Peyer's patch (tissue), 4 donors: ENCODE results near the gene FAM200A. TPM values are rescaled to one million over a fixed set of nuclear protein-coding genes. Genes with fewer than 3 reads are reported as not detected.
A peak's percentile ranks its signal among the peaks of the same experiment; 100 is the strongest.

Source experiments
- DNase-seq, 3 donors: peaks; one replicate each; pipeline ENCODE4 v3.0.0-alpha.2; 2017 to 2019
- H3K27ac ChIP-seq, 4 donors: fragments of 200-600 bp; sonication (generic); one replicate each; pipeline ENCODE4 v1.5.1; 2016 to 2019
- H3K27me3 ChIP-seq, 2 donors: fragments of 200-600 bp; sonication (generic); one replicate each; pipeline ENCODE4 v1.5.1; 2019
- H3K36me3 ChIP-seq, 3 donors: fragments of 200-600 bp; sonication (generic); one replicate each; pipeline ENCODE4 v1.5.1; 2016 to 2019
- H3K4me1 ChIP-seq, 4 donors: fragments of 200-600 bp; sonication (generic); one replicate each; pipeline ENCODE4 v1.5.1; 2016 to 2019
- H3K4me3 ChIP-seq, 4 donors: fragments of 200-600 bp; sonication (generic); 1 replicate in 3 of 4; 2 replicates in 1 of 4; pipeline ENCODE4 v1.5.1; 2016 to 2019; ENCODE audit warnings: mild to moderate bottlenecking in 1 of 4
- H3K9me3 ChIP-seq, 4 donors: fragments of 200-600 bp; sonication (generic); one replicate each; pipeline ENCODE4 v1.5.1; 2016 to 2019; ENCODE audit warnings: mild to moderate bottlenecking in 1 of 4
- POLR2A ChIP-seq, 2 donors: fragments of 450-650 bp; IDR thresholded peaks; one replicate each; pipeline ENCODE4 v1.5.1; 2017; ENCODE audit warnings: antibody characterized with exemption in 2 of 2, mild to moderate bottlenecking in 2 of 2, moderate library complexity in 2 of 2
- total RNA-seq, 4 donors: library from RNA; depleted of rRNA; stranded (reverse); fragments of >200 nt; gene quantifications; one replicate each; pipeline ENCODE4 v1.1.0, GENCODE V29; 2016
- TF ChIP-seq, protein P1 (sequence below), 6 experiments: fragments of 450-650 bp in 4 of 6; fragments of 200-600 bp in 2 of 6; sonication (generic) in 1 of 6; IDR thresholded peaks; one replicate each; pipeline ENCODE4 v1.5.1; 2017 to 2019; ENCODE audit warnings: antibody characterized with exemption in 6 of 6, mild to moderate bottlenecking in 3 of 6, moderate library complexity in 1 of 6

FAM200A gene
- total RNA-seq, 4 donors from 2014 or later, result 2.2 to 4.2 (median 2.6) TPM

DNA sequence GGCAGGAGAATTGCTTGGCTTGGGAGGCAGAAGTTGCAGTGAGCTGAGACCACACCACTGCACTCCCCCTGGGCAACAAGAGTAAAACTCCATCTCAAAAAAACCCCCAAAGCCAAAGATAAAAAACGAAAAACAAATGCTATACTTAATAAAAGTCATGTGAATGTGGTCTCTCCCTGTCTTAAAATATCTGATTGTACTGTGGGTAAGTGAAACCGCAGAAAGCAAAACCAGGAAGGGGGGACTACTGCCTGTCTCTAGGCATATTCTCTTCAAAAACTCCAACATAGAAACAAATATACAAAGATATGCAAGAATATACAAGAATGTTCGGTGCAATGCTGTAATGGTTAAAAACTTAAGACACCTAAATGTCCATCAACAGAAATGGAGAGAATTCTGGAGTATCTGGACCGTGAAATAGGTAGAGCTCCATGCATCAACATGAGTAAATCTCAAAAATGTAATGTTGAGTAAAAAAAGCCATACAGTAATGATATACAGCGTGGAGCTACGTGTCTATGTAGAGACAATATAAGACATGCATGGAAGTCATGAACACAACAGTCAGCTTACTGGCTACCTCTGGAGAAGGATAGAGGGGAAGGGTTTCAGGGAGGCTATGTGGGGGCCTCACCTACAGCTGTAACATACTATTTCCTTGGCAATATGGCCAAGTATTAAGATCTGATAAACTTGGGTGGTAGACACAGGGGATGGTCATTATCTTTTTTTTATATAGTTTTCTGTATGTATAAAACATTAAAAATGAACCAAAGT lies 54.0 kb downstream of the FAM200A start:
- peaks cover 0 to 38% (median 3%) of the 10 kb centered on the region in 3 donors for H3K36me3 ChIP-seq
- peaks cover 2 to 26% (median 13%) of the 10 kb centered on the region in 4 donors for H3K4me1 ChIP-seq
- no peak for TF ChIP-seq POLR2A (IDR thresholded peaks at IDR 0.05)
- TF ChIP-seq, protein P1, sequence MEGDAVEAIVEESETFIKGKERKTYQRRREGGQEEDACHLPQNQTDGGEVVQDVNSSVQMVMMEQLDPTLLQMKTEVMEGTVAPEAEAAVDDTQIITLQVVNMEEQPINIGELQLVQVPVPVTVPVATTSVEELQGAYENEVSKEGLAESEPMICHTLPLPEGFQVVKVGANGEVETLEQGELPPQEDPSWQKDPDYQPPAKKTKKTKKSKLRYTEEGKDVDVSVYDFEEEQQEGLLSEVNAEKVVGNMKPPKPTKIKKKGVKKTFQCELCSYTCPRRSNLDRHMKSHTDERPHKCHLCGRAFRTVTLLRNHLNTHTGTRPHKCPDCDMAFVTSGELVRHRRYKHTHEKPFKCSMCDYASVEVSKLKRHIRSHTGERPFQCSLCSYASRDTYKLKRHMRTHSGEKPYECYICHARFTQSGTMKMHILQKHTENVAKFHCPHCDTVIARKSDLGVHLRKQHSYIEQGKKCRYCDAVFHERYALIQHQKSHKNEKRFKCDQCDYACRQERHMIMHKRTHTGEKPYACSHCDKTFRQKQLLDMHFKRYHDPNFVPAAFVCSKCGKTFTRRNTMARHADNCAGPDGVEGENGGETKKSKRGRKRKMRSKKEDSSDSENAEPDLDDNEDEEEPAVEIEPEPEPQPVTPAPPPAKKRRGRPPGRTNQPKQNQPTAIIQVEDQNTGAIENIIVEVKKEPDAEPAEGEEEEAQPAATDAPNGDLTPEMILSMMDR (IDR thresholded peaks at IDR 0.05), result no peak
- peaks cover 0 to 23% (median 7%) of the 10 kb centered on the region in 4 donors for H3K9me3 ChIP-seq
- H3K4me3 ChIP-seq, result peak overlapping the region; percentile 73 to 98 (median 86)
- H3K27me3 ChIP-seq, result no peaks in the 10 kb centered on the region
- H3K27ac ChIP-seq, result peak overlapping the region in 1 of 4 donors; percentile 98
- DNase-seq, result no peak

Other genes starting within 250 kb of the FAM200A start
- gene ARPC1A, start 226.2 kb downstream of the FAM200A start, total RNA-seq, result 100 to 1,000 TPM; 195 to 278 (median 225) TPM
- gene ARPC1B, start 177.4 kb downstream of the FAM200A start, total RNA-seq, result 100 to 1,000 TPM; 228 to 386 (median 343) TPM
- 10 to 100 TPM; 32.4 to 52.0 (median 40.6) TPM for gene PDAP1, start 143.5 kb downstream of the FAM200A start, total RNA-seq
- gene BUD31, start 143.1 kb downstream of the FAM200A start, total RNA-seq, result 10 to 100 TPM; 44.7 to 82.0 (median 58.4) TPM
- 1 to 10 TPM; 8.3 to 9.1 (median 8.6) TPM for gene PTCD1, start 113.3 kb downstream of the FAM200A start, total RNA-seq
- gene CPSF4, start 113.2 kb downstream of the FAM200A start, total RNA-seq, result 10 to 100 TPM; 21.4 to 42.2 (median 35.5) TPM
- 100 to 1,000 TPM; 352 to 597 (median 546) TPM for gene ATP5MF, start 85.9 kb downstream of the FAM200A start, total RNA-seq
- 10 to 100 TPM; 23.8 to 44.8 (median 36.8) TPM for gene ZNF789, start 79.2 kb downstream of the FAM200A start, total RNA-seq
- 10 to 100 TPM; 37.3 to 71.8 (median 58.0) TPM for gene ZNF394, start 51.8 kb downstream of the FAM200A start, total RNA-seq
- gene ZKSCAN5, start 47.5 kb downstream of the FAM200A start, total RNA-seq, result 10 to 100 TPM in 2 of 4 donors, 1 to 10 TPM in 2; 7.2 to 20.6 (median 11.7) TPM
- 100 to 1,000 TPM; 111 to 169 (median 139) TPM for gene ZNF655, start 6.5 kb upstream of the FAM200A start, total RNA-seq
- gene TMEM225B, start 46.2 kb upstream of the FAM200A start, total RNA-seq, result not detected
- 10 to 100 TPM; 20.0 to 36.4 (median 31.9) TPM for gene ZSCAN25, start 64.8 kb upstream of the FAM200A start, total RNA-seq
- gene CYP3A5, start 127.9 kb upstream of the FAM200A start, total RNA-seq, result 1,000 to 10,000 TPM in 2 of 4 donors, 100 to 1,000 TPM in 2; 135 to 1,701 (median 1,072) TPM
- 1 to 10 TPM in 1 of 4 donors, under 1 TPM in 1, not detected in 2; 0.76 to 5.3 TPM for gene CYP3A7, start 183.1 kb upstream of the FAM200A start, total RNA-seq
- 1,000 to 10,000 TPM in 1 of 4 donors, 100 to 1,000 TPM in 2, 10 to 100 TPM in 1; 16.5 to 3,180 (median 690) TPM for gene CYP3A4, start 232.1 kb upstream of the FAM200A start, total RNA-seq